ENCODE measurements around the gene PIGZ. TPM values are rescaled to one million over a fixed set of nuclear protein-coding genes. Genes with fewer than 3 reads are reported as not detected.

Gene PIGZ
- total RNA-seq, 2 donors from 2014 or later: 0.78 to 0.82 TPM

- Mint-ChIP-seq H3K9me3 (no peaks in the 10 kb centered on the region), H3K27me3 (no peaks in the 10 kb centered on the region), H3K27ac (no peak overlapping the region), H3K4me3 (no peak overlapping the region), H3K4me1 (no peaks in the 10 kb centered on the region), H3K36me3 (ENCODE audit: low read depth) (no peaks in the 10 kb centered on the region)
- ATAC-seq (replicated peaks): no peak
These were observed 26.4 kb upstream of the PIGZ start for GRCh38 chr3:196995027-196995426.

GRCh38 chr3:196994056-196994455, 25.4 kb upstream of the PIGZ start:
- no peaks in the 10 kb centered on the region for H3K36me3 Mint-ChIP-seq (ENCODE audit: low read depth)
- no peak overlapping the region for H3K4me3 Mint-ChIP-seq
- H3K4me1 Mint-ChIP-seq: no peaks in the 10 kb centered on the region
- no peaks in the 10 kb centered on the region for H3K9me3 Mint-ChIP-seq
- ATAC-seq (replicated peaks): no peak
- no peak overlapping the region for H3K27ac Mint-ChIP-seq
- no peaks in the 10 kb centered on the region for H3K27me3 Mint-ChIP-seq

- H3K36me3 Mint-ChIP-seq (ENCODE audit: low read depth): no peaks in the 10 kb centered on the region
- ATAC-seq (replicated peaks): no peak
- H3K4me3 Mint-ChIP-seq: no peak overlapping the region
- H3K27me3 Mint-ChIP-seq: no peaks in the 10 kb centered on the region
- no peak overlapping the region for H3K27ac Mint-ChIP-seq
- H3K4me1 Mint-ChIP-seq: peaks cover 2% of the 10 kb centered on the region
- no peaks in the 10 kb centered on the region for H3K9me3 Mint-ChIP-seq
These were observed 23.9 kb upstream of the PIGZ start for GRCh38 chr3:196992461-196993065.

- Mint-ChIP-seq H3K27ac (no peak overlapping the region), H3K9me3 (no peaks in the 10 kb centered on the region), H3K4me1 (peaks cover 4% of the 10 kb centered on the region), H3K36me3 (ENCODE audit: low read depth) (no peaks in the 10 kb centered on the region), H3K4me3 (no peak overlapping the region), H3K27me3 (no peaks in the 10 kb centered on the region)
- no peak for ATAC-seq (replicated peaks)
These were observed 23.2 kb upstream of the PIGZ start for GRCh38 chr3:196991581-196992460.

DNA sequence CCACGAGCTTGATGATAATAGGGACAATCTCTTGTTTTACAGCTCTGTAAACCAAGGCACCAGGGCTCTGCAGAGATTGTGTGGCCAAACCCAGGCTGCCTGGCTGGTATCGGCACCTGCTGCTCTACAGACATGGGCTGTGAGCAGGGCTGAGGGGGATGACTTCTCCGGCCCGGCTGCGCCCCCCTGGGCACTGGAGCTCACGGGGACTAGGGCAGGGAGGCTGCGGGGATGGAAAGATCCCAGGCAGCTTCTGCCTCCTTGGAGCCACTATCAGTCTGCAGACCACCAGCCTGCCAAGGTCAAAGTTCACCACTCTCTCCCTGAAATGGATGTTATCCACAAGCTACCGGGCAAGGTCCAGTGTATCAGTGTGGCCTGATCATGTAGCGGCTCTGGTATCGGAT, 22.0 kb upstream of the PIGZ start:
- no peaks in the 10 kb centered on the region for H3K36me3 Mint-ChIP-seq (ENCODE audit: low read depth)
- H3K4me3 Mint-ChIP-seq: no peak overlapping the region

GRCh38 chr3:196989721-196990262, 21.2 kb upstream of the PIGZ start:
- H3K4me3 Mint-ChIP-seq: no peak overlapping the region

More for the DNA sequence above, 22.0 kb upstream of the PIGZ start:
- no peak for ATAC-seq (replicated peaks)
- Mint-ChIP-seq H3K27ac (no peak overlapping the region), H3K9me3 (no peaks in the 10 kb centered on the region), H3K4me1 (peaks cover 4% of the 10 kb centered on the region), H3K27me3 (no peaks in the 10 kb centered on the region)

GRCh38 chr3:196988241-196989029, 19.8 kb upstream of the PIGZ start:
- no peak for ATAC-seq (replicated peaks)
- peaks cover under 1% of the 10 kb centered on the region for H3K9me3 Mint-ChIP-seq
- peaks cover 9% of the 10 kb centered on the region for H3K27me3 Mint-ChIP-seq
- H3K27ac Mint-ChIP-seq: no peak overlapping the region
- peaks cover 4% of the 10 kb centered on the region for H3K4me1 Mint-ChIP-seq
- H3K4me3 Mint-ChIP-seq: no peak overlapping the region
- H3K36me3 Mint-ChIP-seq (ENCODE audit: low read depth): no peaks in the 10 kb centered on the region

More at GRCh38 chr3:196989721-196990262, 21.2 kb upstream of the PIGZ start:
- no peak for ATAC-seq (replicated peaks)
- H3K27ac Mint-ChIP-seq: no peak overlapping the region
- no peaks in the 10 kb centered on the region for H3K36me3 Mint-ChIP-seq (ENCODE audit: low read depth)
- H3K27me3 Mint-ChIP-seq: peaks cover 4% of the 10 kb centered on the region
- H3K4me1 Mint-ChIP-seq: peaks cover 4% of the 10 kb centered on the region
- no peaks in the 10 kb centered on the region for H3K9me3 Mint-ChIP-seq

GRCh38 chr3:196987022-196987421, 18.4 kb upstream of the PIGZ start:
- no peak overlapping the region for H3K27ac Mint-ChIP-seq
- ATAC-seq (replicated peaks): no peak
- no peaks in the 10 kb centered on the region for H3K36me3 Mint-ChIP-seq (ENCODE audit: low read depth)
- peaks cover 4% of the 10 kb centered on the region for H3K9me3 Mint-ChIP-seq
- no peak overlapping the region for H3K4me3 Mint-ChIP-seq
- H3K4me1 Mint-ChIP-seq: peaks cover 4% of the 10 kb centered on the region
- H3K27me3 Mint-ChIP-seq: peaks cover 9% of the 10 kb centered on the region

- H3K9me3 Mint-ChIP-seq: peaks cover 4% of the 10 kb centered on the region
- no peak overlapping the region for H3K27ac Mint-ChIP-seq
- H3K4me1 Mint-ChIP-seq: peaks cover 4% of the 10 kb centered on the region
These were observed 17.6 kb upstream of the PIGZ start for GRCh38 chr3:196985954-196986885.

GRCh38 chr3:196985298-196985697, 16.7 kb upstream of the PIGZ start:
- Mint-ChIP-seq H3K4me1 (peaks cover 4% of the 10 kb centered on the region), H3K9me3 (peaks cover 4% of the 10 kb centered on the region), H3K27me3 (peaks cover 17% of the 10 kb centered on the region), H3K4me3 (no peak overlapping the region), H3K36me3 (ENCODE audit: low read depth) (no peaks in the 10 kb centered on the region), H3K27ac (no peak overlapping the region)
- ATAC-seq (replicated peaks): no peak

More at GRCh38 chr3:196985954-196986885, 17.6 kb upstream of the PIGZ start:
- no peak overlapping the region for H3K4me3 Mint-ChIP-seq
- H3K27me3 Mint-ChIP-seq: peaks cover 13% of the 10 kb centered on the region
- H3K36me3 Mint-ChIP-seq (ENCODE audit: low read depth): no peaks in the 10 kb centered on the region
- ATAC-seq (replicated peaks): no peak

- Mint-ChIP-seq H3K4me3 (no peak overlapping the region), H3K27me3 (peaks cover 17% of the 10 kb centered on the region), H3K27ac (no peak overlapping the region), H3K36me3 (ENCODE audit: low read depth) (no peaks in the 10 kb centered on the region), H3K9me3 (peaks cover 4% of the 10 kb centered on the region), H3K4me1 (peaks cover 4% of the 10 kb centered on the region)
- no peak for ATAC-seq (replicated peaks)
These were observed 14.6 kb upstream of the PIGZ start for GRCh38 chr3:196983186-196983585.

DNA sequence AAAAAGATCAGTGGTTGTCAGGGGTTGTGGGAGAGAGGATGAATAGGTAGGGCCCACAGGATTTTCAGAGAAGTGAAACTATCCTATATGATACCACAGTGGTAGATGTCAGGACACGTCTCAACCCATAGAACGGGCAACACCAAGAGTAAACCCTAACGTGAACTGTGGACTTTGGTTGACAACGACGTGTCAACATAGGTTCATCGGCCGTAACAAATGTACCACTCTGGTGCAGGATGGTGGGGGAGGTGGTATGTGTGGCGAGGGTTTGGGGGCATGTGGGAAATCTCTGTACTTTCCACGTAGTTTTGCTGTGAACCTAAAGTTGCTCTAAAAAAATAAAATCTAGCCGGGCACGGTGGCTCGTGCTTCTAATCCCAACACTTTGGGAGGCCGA, 13.0 kb upstream of the PIGZ start:
- Mint-ChIP-seq H3K27me3 (peaks cover 17% of the 10 kb centered on the region), H3K4me1 (no peaks in the 10 kb centered on the region)

GRCh38 chr3:196979545-196979944, 10.9 kb upstream of the PIGZ start:
- H3K4me3 Mint-ChIP-seq: no peak overlapping the region
- H3K4me1 Mint-ChIP-seq: no peaks in the 10 kb centered on the region
- no peak for ATAC-seq (replicated peaks)
- H3K36me3 Mint-ChIP-seq (ENCODE audit: low read depth): no peaks in the 10 kb centered on the region
- peaks cover 4% of the 10 kb centered on the region for H3K9me3 Mint-ChIP-seq
- peaks cover 14% of the 10 kb centered on the region for H3K27me3 Mint-ChIP-seq
- H3K27ac Mint-ChIP-seq: no peak overlapping the region

More for the DNA sequence above, 13.0 kb upstream of the PIGZ start:
- no peaks in the 10 kb centered on the region for H3K36me3 Mint-ChIP-seq (ENCODE audit: low read depth)
- H3K27ac Mint-ChIP-seq: no peak overlapping the region
- peaks cover 4% of the 10 kb centered on the region for H3K9me3 Mint-ChIP-seq
- no peak for ATAC-seq (replicated peaks)
- H3K4me3 Mint-ChIP-seq: no peak overlapping the region
